Measurements from ENCODE around the gene DVL1.
A peak's percentile ranks its signal among the peaks of the same experiment; 100 is the strongest.

The DVL1 gene

DNA sequence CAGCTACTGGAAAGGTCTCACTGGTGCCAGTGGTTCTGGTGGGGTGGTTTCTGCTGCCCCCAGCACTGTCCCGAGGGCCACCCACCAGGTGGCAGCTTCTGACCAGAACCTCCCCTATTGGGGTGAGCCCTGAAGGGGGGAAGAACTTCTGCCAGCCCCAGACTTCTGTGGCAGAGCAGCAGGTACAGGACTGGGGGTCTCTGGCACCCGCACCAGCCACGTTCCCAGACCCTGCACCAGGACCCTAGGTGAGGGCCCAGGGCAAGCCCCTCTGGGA is 39.2 kb downstream of the DVL1 start:
- no peak for DNase-seq (ENCODE audit: low read depth)

DNA sequence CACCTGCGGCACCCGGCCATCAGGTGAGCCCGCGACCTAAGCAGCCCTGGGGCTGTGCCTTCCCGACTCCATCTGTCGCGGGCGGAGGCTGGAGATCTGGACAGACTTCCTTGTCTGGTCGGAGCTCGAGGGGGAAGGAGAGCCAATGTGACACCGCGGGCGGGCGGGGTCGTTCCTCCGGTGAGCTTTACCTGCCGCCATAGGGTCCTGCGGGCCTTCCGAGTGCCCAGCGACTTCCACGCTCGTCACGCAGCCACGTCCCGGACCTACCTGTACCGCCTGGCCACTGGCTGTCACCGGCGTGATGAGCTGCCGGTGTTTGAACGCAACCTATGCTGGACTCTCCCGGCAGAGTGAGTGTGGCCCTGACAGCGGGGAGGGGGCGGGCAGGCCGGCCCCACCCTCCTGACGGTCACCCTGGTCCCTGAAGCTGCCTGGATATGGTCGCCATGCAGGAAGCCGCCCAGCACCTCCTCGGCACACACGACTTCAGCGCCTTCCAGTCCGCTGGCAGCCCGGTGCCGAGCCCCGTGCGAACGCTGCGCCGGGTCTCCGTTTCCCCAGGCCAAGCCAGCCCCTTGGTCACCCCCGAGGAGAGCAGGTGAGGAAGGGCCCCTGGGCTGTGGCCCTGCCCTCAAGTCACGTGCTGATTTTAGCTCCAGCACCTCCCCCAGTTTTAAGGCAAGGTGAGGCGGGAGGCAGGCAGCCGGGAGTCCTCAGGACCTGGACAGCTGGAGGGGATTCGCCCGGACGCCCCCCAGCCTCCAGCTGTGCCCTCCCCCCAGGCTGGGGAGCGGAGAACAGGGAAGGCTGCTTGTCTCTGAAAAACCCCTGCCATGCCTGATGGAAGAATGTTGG is 39.7 kb downstream of the DVL1 start:
- DNase-seq (ENCODE audit: low read depth), result no peak

DNA sequence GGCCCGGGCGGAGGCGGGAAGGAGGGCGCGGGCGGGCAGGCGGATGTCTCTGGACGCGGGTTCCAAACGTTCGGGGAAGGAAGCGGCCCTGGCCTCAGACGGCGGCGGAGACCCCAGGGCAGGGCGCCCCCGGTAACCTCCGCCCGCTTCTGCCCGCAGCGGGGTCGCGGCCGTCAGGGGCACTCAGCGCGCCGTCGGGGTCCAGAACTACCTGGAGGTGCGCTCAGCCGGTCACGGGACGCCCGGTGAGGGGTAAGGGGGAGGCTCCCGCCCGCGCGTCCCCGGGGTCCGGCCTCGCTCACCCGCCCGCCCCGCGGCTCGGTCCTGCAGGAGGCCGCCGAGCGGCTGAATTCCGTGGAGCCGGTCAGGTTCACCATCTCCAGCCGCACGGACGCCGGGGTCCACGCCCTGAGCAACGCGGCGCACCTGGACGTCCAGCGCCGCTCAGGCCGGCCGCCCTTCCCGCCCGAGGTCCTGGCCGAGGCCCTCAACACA is 40.4 kb downstream of the DVL1 start:
- DNase-seq (ENCODE audit: low read depth), result no peak

DNA sequence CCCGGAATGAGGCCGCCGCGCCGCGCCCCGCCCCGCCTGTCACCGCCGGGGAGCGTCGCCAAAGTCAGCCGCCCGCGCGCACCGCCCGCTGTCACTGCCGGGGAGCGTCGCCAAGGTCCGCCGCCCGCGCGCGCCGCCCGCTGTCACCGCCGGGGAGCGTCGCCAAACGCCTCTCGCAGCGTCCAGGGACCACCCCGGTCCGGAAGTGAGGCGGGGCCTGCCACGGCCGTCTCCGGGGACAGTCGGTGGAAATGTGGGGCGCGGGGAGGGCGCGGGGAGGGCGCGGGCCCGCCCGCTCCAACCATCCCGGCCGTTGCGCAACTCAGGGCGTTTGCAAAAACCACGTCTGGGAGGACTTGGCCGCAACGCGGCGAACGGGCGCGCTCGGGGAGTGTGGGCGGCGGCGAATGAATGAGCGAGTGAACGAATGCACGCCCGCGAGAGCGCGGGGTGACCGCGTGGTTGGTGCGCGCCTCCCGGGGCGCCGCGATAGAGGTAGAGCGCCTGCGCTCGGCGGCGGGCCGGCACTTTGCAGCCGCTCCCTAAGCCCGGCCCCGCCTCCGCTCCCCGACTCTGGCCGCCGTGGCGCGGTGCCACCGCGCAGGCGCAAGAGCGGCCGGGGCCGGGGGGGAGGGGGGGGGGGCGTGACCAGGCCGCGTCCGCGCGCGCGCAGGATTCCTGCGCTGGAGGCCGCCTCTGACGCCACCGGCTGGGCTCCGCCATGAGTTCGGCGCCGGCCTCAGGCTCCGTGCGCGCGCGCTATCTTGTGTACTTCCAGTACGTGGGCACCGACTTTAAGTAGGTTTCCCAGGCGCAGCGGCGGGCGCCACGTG is 41.1 kb downstream of the DVL1 start, which contains the start of the genes ACAP3 and PUSL1:
Gene ACAP3, minus strand, starts transcription at position 8 of the 833 bp plus-strand sequence. CDS start 115 bp downstream, outside the sequence.
Gene PUSL1, plus strand, starts transcription at position 675 of the 833 bp plus-strand sequence. Its CDS starts 47 bp downstream, at position 722.
- peak; percentile 89 for DNase-seq (ENCODE audit: low read depth)

DNA sequence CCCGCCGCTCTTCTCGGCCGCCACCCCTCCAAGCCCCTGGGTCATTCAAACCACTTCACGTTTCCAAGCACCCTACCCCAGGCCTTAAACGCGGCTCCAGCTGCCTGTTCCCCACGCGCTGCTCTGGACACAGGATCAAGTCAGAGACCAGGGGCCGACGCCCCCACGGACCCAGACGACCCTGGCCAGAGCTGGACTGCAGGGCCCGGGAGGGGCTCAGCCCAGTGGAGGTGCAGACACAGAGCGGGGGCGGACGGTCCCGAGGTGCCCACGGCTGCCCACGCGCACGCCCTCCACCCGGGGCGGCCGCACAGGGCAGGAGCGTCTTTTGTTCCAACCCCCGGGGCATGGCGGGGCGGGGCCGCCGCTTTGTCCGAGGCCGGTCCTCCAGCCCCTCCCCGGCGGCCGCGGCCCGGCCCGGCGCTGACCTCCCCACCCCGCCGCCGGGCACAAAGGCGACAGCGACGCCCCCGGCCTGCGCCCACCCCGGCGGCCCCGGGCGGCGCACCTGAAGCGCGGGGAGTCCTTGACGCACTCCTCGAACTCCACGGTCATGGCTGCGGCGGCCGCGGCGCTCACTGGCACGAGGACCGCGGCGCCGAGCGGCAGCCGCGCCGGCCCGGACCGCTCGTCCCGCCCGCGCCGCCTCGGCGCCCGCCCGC is 41.8 kb downstream of the DVL1 start:
- DNase-seq (ENCODE audit: low read depth), result no peak

DNA sequence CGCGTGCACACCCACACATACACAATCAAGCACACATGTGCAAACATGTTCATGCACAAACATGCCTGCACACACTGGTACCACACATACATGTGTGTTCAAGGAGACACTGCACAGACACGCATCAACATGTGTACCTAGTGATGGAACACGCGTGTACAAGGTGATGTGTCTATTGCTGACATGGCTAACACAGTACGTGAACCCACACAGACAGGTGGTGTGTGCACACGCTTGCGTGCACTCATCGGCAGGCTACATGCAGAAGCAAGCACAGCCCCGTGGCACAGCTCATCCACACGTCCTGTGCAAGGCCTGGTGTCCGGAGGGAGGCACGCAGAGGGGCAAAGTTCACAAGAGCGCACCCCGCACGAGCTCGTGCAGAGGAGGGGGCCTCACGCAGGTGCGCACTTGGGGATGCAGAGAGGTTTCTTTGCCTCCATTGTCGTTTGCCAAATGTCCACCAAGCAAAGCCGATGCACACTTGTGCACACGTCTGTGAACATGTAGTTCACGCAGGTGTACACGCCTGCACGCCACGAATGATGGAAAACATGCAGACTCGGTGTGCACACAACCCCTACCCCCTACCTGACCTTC is 42.5 kb downstream of the DVL1 start:
- no peak for DNase-seq (ENCODE audit: low read depth)

DNA sequence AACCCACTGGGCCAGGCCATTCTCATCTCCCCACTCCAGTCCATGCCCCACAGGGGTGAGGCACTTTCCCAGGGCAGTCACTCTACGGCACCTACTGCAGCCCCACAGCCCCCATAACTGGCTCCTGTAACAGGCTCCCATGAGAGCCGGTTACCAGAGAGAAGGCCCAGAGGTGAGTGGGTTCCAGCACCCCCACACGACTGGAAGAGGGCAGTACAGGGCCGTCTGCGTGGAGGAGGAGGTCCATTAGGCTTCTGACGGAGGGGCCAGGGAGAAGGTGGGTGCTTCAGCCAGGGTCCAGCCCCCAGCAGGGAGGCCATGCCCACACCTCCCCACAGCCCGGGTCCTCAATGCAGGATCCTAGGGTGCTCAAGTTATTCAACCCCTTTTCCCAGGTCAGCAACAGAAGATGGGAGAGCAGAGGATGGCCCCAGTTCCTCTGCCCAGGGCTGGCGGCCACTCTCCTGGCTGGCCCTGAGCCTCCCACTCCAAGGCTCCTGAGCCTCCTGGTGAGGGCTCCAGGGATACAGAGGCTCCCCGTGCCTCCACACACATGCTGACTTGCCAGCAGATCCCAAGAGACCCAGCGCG is 43.1 kb downstream of the DVL1 start:
- no peak for DNase-seq (ENCODE audit: low read depth)

DNA sequence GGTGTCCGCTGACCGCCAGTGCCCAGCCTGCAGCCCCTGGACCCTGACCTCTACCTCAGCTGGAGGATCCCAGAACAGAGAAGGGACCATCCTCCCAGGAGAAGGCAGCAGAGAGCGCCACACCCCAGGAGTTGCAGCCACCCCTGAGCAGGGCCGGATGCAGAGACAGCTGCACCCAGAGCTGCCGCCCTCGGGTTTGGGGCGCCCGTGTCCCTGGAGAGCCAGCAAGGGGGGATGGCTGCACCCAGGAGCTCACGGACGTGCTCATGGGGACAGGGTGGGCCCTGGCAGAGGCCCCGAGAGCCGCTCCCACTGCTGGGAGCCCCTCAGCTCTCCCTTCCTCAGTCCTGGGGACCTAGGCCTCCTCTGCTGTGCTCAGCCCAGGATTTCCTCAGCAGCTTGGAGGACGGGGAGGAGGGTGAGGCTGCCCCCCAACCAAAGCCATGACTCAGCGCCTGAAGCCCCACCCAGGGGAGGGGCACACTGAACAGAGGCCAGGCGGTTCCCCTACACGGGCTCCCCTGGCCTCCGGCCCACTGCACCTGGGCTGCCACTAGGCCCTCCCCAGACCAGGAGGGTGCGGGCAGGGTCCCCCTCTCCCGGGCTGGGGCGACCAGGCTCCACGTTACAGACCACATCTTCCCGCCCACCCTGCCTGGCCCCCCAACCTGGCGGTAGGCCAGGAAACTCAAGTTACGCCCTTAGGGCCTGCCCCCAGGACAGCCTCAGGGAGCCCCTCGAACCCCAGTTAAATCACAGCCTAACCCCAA is 43.7 kb downstream of the DVL1 start:
- DNase-seq (ENCODE audit: low read depth), result no peak

DNA sequence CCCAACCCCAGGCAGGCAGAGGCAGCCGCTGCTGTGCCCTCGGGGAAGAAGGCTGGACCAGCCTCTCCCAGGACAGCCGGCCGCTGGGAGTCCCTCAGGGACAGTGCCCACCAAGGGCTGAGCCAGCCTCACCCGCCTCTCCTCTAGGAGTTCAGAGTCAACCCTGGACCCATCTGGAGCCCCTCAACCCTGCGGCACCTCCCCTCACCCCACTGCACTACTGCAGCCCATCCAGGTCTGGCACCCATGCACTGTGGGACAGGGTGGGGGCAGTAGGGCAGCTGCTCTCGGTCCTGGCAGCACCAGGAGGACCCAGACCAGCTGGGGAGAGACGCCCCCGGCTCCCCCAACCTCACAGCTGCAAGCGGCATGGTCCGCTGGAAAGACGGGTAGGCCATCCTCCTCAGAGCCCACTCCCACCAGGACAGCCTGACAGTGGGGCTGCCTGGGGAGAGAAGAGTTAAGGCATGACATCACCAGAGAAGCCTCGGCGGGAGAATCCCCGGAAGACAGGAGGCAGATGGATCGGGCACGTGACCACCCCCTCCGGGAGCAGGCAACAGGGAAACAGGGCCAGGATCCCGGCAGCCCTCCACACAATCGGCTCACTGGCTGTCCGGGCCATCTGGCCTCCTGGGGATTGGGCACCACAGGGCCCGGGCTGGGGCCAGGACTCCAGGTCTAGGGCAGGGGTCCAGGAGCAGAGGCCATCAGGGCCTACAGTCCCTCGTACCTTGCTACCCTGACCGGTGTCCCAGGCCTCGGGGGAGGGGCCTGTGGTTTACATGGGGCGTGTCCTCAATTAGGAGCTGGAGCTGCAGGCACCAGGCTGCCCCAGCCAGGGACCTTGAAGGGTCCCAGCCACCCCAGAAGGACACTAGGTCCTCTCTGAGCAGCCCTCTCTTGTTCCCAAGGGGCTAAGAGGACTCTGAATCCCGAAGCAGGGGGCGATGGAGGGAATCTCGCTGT is 44.6 kb downstream of the DVL1 start:
- DNase-seq (ENCODE audit: low read depth), result no peak

DNA sequence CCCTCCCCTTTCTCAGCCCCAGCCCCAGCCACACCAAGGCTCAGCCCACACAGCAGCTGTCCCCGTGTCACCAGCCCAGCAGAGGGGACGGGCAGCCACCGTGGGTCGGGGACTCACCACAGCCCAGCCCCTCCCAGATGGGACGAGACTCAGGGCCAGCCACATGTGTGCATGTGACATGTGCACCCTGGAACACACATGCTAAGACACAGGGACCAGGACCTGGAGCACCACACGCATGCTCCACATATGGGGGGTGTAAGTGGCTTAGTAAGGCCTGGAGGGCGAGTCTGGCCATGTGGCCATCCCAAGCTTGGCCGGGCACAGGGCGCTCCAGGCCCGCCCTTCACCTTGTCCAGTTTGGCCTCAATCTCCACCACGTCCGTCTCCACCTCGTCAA is 45.5 kb downstream of the DVL1 start:
- no peak for DNase-seq (ENCODE audit: low read depth)

DNA sequence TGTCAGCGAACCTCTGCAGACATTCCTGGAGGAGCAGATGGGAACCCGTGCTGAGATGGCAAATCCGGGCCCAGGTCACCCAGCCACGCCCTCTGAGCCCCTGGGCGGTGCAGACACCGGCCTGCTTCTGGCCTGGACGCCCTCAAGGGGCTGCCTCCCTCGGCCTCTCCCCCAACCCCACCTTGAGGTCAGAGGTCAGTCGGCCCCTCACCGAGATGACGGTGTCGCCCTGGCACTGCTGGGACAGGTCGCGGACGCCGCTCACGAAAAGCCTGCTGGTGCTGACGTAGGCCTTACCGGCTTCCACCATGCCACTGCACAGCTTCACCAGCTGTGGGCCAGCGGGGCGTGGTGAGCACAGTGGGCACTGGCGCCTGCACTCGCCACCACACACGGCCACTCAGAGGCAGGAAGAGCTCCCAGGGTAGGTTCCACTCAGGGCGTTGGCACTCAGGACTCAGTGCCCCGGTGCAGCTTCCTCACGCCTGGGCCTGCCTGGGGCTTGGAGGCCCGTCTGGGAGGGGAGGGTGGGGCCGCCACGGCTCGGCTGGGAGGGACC is 46.2 kb downstream of the DVL1 start:
- DNase-seq (ENCODE audit: low read depth), result no peak

DNA sequence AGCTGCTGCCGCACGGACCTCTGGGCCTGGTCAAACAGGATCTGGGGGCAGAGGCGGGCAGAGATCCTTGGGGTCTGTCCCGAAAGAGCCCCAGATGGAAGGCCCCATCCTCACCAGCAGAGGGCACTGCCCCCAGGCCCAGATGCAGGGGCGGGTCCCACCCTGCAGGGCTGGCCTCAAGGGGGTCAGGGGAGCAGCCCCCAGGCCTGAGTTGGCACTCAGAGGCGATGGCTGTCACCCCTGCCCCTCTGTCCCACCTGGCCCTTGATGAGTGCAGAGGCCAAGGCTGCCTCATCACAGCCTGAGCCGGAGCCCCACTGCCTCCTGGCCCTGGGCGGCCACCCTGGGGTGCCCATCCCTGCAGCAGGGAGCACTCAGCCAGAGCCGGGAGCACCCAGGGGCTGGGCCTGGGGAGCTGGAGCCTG is 47.2 kb downstream of the DVL1 start:
- DNase-seq (ENCODE audit: low read depth), result no peak

DNA sequence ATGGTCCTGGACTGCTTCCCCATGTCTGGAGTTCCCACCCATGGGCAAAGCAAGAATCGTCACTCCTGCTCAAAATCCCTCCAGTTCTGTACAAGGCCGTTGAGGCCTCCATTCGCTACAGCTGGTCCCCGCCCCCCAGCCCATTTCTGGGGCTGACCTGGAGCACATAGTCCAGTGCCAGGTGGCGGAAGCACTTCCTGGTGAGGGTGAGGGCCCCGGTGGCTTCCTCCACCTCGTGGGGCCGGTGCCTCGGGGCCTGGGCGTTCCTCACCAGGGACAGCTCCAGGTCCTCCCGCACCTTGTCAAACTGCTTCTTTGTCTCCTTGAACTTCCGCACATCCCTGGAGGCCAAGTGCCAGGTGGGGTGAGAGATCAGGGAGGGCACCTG is 48.9 kb downstream of the DVL1 start:
- no peak for DNase-seq (ENCODE audit: low read depth)

DNA sequence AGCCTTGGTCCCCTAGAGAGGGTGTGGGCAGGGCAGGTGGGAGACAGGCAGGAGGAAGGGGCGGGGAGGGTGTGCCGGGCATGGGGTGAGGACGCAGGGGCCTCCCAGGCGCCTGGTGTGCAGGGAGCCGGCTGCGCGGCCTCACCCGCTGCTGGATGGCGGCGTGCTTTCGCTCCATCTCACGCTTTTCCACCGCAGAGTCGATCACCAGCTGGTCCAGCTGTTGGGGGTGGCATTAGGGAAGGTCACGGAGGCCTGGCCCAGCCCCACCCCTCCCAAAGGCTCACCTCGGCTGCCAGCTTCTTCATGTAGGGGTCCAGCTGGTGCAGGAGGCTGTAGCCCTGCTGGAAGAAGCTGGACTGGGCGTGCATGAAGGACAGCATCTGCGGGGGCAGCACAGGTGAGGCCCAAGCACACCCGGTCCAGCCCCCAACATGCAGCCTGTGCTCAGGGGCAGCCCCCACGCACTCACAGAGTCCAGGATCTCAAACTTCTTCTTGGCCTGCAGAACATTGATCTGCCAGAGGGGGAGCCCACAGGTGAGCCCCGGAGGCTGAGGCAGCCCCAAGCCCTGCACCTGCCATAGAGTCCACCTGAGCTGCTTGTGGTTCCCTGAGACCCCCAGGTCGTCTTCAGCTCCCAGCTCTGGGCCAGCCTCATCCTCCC is 49.4 kb downstream of the DVL1 start:
- no peak for DNase-seq (ENCODE audit: low read depth)

DNA sequence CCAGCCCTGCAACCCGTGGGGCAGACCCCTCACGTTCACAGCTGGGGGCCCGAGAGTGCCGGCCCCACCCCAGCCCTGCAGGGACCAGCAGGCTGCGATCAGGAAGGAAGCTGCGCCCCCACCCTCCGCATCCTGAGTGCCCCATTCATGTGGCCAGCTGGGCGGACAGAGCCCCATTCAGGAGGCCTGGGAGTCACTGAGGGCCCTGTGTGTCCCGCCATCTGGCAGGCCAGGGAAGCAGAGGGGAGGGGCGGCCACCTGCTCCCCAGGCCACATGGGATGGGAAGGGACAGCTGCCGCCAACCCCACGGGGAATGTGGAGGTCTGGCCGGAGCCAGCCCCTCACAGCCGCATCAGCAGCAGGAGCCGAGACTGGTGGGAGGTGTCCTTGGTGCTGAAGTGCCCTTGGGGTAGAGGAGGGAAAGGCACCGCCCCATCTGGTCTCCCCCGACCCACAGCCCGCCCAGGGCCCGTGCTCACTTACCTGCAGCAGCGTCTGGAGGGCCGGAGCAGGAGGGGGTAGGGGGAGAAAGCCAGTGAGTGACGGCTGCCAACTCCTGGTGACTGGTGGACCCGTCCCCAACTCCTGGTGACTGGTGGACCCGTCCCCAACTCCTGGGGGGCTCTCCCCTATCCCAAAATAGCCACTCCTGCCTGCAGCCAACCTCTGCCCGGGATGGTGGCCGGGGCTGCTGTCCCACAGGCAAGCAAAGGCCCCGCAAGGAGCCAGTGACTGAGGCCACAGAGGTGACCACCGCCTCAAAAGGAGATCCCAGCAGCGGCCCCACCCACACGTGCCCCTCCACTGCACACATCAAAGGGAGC is 50.1 kb downstream of the DVL1 start:
- DNase-seq (ENCODE audit: low read depth), result no peak

DNA sequence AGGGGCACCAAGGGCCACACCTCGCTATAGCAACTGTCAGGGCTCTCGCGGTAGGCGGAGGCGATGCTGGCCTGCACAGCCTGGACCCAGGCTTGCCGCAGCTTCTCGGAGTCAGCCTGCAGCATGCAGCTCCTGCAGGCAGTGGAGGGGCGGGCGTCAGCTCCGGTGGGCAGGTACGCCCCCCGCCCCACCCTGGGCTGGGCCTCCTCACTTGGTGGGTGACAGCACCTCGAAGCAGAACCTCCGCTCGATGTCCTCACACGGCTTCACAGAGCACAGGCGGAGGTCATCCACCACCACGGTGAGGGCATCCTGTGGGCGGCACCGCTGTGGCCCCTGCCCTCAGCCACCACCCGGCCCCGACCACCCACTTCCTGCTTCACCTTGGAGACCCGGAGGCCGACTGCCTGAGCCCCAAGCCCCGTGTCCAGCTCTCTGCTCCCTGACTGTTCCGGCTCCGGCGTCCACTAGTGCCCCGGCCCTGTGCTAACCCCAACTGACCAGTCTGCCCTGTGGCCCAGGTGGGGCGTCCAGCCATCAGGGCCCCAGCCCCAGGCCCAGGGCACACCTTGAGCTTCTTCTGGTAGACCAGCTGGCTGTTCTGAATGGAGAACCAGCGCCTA is 51.3 kb downstream of the DVL1 start:
- no peak for DNase-seq (ENCODE audit: low read depth)
